NCI-H774 (cell line): ENCODE measurements around the gene TES.

Experiments
- DNase-seq: peaks from one replicate; lab custom pipeline; 2025; lab: John Stamatoyannopoulos, UW

The TES gene

GRCh38 chr7:116246357-116246756, 36.0 kb downstream of the TES start:
- DNase-seq = no peak

GRCh38 chr7:116249969-116250553, 39.7 kb downstream of the TES start:
- DNase-seq = no peak

- DNase-seq = no peak
Observed at GRCh38 chr7:116251675-116252074, 41.3 kb downstream of the TES start.

- no peak for DNase-seq
Observed at GRCh38 chr7:116252249-116252648, 41.9 kb downstream of the TES start.

- DNase-seq = no peak
Observed at GRCh38 chr7:116257156-116257555, 46.8 kb downstream of the TES start.

GRCh38 chr7:116258734-116259133, 48.4 kb downstream of the TES start:
- DNase-seq = peak; percentile 16

- no peak for DNase-seq
Observed at GRCh38 chr7:116259156-116259870, 49.0 kb downstream of the TES start.

GRCh38 chr7:116259871-116260440, 49.6 kb downstream of the TES start:
- no peak for DNase-seq

GRCh38 chr7:116261904-116262303, 51.6 kb downstream of the TES start:
- no peak for DNase-seq

- no peak for DNase-seq
Observed at GRCh38 chr7:116265881-116266280, 55.5 kb downstream of the TES start.

- no peak for DNase-seq
Observed at GRCh38 chr7:116269466-116269865, 59.1 kb downstream of the TES start.

GRCh38 chr7:116271161-116271913, 61.0 kb downstream of the TES start:
- DNase-seq = no peak

GRCh38 chr7:116271963-116272886, 61.9 kb downstream of the TES start:
- DNase-seq = no peak

- DNase-seq = no peak
Observed at GRCh38 chr7:116273283-116273917, 63.1 kb downstream of the TES start.

GRCh38 chr7:116273918-116274301, 63.6 kb downstream of the TES start:
- DNase-seq = no peak

GRCh38 chr7:116277070-116277469, 66.7 kb downstream of the TES start:
- DNase-seq = no peak

GRCh38 chr7:116279217-116279616, 68.9 kb downstream of the TES start:
- no peak for DNase-seq

GRCh38 chr7:116280803-116281202, 70.5 kb downstream of the TES start:
- DNase-seq = no peak

- no peak for DNase-seq
Observed at GRCh38 chr7:116283595-116284204, 73.4 kb downstream of the TES start.

GRCh38 chr7:116284390-116284789, 74.1 kb downstream of the TES start:
- DNase-seq = no peak

- DNase-seq = no peak
Observed at GRCh38 chr7:116285252-116285651, 74.9 kb downstream of the TES start.
